Measurements from ENCODE around the gene B3GALT5.
"Not testable (repeated sequence)": the region's sequence is repeated elsewhere in the genome, so short reads cannot be mapped to it uniquely, and the experiment has no call there.

Gene B3GALT5

GRCh38 chr21:39688010-39688409 lies 75.3 kb downstream of the B3GALT5 start:
- in situ Hi-C loops (cut with MboI; ENCODE audit: low sequenced_read_pairs) = no loop called here

GRCh38 chr21:39689860-39690259 lies 77.1 kb downstream of the B3GALT5 start:
- in situ Hi-C loops (cut with MboI; ENCODE audit: low sequenced_read_pairs) = not testable (repeated sequence)

- in situ Hi-C loops (cut with MboI; ENCODE audit: low sequenced_read_pairs) = no loop called here
Measured at GRCh38 chr21:39690454-39690853, 77.7 kb downstream of the B3GALT5 start.

GRCh38 chr21:39694750-39695149 lies 82.0 kb downstream of the B3GALT5 start:
- in situ Hi-C loops (cut with MboI; ENCODE audit: low sequenced_read_pairs) = no loop called here

- in situ Hi-C loops (cut with MboI; ENCODE audit: low sequenced_read_pairs) = no loop called here
Measured at GRCh38 chr21:39696196-39696595, 83.5 kb downstream of the B3GALT5 start.

GRCh38 chr21:39696618-39697017 lies 83.9 kb downstream of the B3GALT5 start:
- in situ Hi-C loops (cut with MboI; ENCODE audit: low sequenced_read_pairs) = no loop called here

- in situ Hi-C loops (cut with MboI; ENCODE audit: low sequenced_read_pairs) = loop anchor here (25.0 kb wide), 1 partner anchor 188 kb away; no protein-coding TSS in a partner anchor
Measured at GRCh38 chr21:39700318-39700717, 87.6 kb downstream of the B3GALT5 start.

GRCh38 chr21:39703578-39703977 lies 90.8 kb downstream of the B3GALT5 start:
- in situ Hi-C loops (cut with MboI; ENCODE audit: low sequenced_read_pairs) = loop anchor here (25.0 kb wide), 1 partner anchor 191 kb away; no protein-coding TSS in a partner anchor

GRCh38 chr21:39705849-39706248 lies 93.1 kb downstream of the B3GALT5 start:
- in situ Hi-C loops (cut with MboI; ENCODE audit: low sequenced_read_pairs) = loop anchor here (25.0 kb wide), 1 partner anchor 194 kb away; no protein-coding TSS in a partner anchor

GRCh38 chr21:39707316-39707715 lies 94.6 kb downstream of the B3GALT5 start:
- in situ Hi-C loops (cut with MboI; ENCODE audit: low sequenced_read_pairs) = loop anchor here (25.0 kb wide), 1 partner anchor 195 kb away; no protein-coding TSS in a partner anchor

- in situ Hi-C loops (cut with MboI; ENCODE audit: low sequenced_read_pairs) = loop anchor here (25.0 kb wide), 1 partner anchor 199 kb away; no protein-coding TSS in a partner anchor
Measured at GRCh38 chr21:39710866-39711265, 98.1 kb downstream of the B3GALT5 start.

- in situ Hi-C loops (cut with MboI; ENCODE audit: low sequenced_read_pairs) = loop anchor here (25.0 kb wide), 1 partner anchor 200 kb away; no protein-coding TSS in a partner anchor
Measured at GRCh38 chr21:39712273-39712672, 99.5 kb downstream of the B3GALT5 start.

GRCh38 chr21:39712976-39713375 lies 100.2 kb downstream of the B3GALT5 start:
- in situ Hi-C loops (cut with MboI; ENCODE audit: low sequenced_read_pairs) = loop anchor here (25.0 kb wide), 1 partner anchor 201 kb away; no protein-coding TSS in a partner anchor

GRCh38 chr21:39713905-39714304 lies 101.2 kb downstream of the B3GALT5 start:
- in situ Hi-C loops (cut with MboI; ENCODE audit: low sequenced_read_pairs) = loop anchor here (25.0 kb wide), 1 partner anchor 202 kb away; no protein-coding TSS in a partner anchor

- in situ Hi-C loops (cut with MboI; ENCODE audit: low sequenced_read_pairs) = loop anchor here (25.0 kb wide), 1 partner anchor 202 kb away; no protein-coding TSS in a partner anchor
Measured at GRCh38 chr21:39714331-39714730, 101.6 kb downstream of the B3GALT5 start.

- in situ Hi-C loops (cut with MboI; ENCODE audit: low sequenced_read_pairs) = loop anchor here (25.0 kb wide), 1 partner anchor 204 kb away; no protein-coding TSS in a partner anchor
Measured at GRCh38 chr21:39715804-39716397, 103.2 kb downstream of the B3GALT5 start.

GRCh38 chr21:39720126-39720778 lies 107.5 kb downstream of the B3GALT5 start:
- in situ Hi-C loops (cut with MboI; ENCODE audit: low sequenced_read_pairs) = loop anchor here (25.0 kb wide), 1 partner anchor 208 kb away; no protein-coding TSS in a partner anchor

GRCh38 chr21:39721885-39722284 lies 109.1 kb downstream of the B3GALT5 start:
- in situ Hi-C loops (cut with MboI; ENCODE audit: low sequenced_read_pairs) = loop anchor here (25.0 kb wide), 1 partner anchor 210 kb away; no protein-coding TSS in a partner anchor
